ENCODE measurements around the gene TMEM266.

Gene TMEM266

GRCh38 chr15:76070192-76070591 lies 10.4 kb downstream of the TMEM266 start:
- no peak for DNase-seq (ENCODE audit: low spot score)

GRCh38 chr15:76070921-76071635 lies 11.3 kb downstream of the TMEM266 start:
- DNase-seq (ENCODE audit: low spot score): no peak

- DNase-seq (ENCODE audit: low spot score): no peak
Measured at GRCh38 chr15:76071806-76072205, 12.0 kb downstream of the TMEM266 start.

- no peak for DNase-seq (ENCODE audit: low spot score)
Measured at GRCh38 chr15:76073554-76073953, 13.8 kb downstream of the TMEM266 start.

DNA sequence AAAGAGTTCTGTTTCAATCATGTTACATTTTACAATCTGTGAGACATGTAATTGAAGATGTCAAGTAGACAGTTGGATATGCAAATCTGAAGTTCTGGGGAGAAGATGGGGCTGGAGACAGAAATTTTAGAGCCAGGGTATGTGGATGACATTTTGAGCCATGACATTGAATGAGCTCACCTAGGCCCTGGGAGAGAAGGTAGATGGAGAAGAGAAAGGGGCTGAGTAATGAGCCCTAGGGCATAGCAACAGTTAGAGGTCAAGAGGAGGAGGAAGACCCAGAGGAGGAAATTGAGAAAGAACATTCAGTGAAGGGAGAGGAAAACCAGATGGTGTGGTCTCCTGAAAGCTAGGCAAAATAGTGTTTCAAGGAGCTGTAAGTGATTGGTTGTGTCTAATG lies 15.3 kb downstream of the TMEM266 start:
- no peak for DNase-seq (ENCODE audit: low spot score)

DNA sequence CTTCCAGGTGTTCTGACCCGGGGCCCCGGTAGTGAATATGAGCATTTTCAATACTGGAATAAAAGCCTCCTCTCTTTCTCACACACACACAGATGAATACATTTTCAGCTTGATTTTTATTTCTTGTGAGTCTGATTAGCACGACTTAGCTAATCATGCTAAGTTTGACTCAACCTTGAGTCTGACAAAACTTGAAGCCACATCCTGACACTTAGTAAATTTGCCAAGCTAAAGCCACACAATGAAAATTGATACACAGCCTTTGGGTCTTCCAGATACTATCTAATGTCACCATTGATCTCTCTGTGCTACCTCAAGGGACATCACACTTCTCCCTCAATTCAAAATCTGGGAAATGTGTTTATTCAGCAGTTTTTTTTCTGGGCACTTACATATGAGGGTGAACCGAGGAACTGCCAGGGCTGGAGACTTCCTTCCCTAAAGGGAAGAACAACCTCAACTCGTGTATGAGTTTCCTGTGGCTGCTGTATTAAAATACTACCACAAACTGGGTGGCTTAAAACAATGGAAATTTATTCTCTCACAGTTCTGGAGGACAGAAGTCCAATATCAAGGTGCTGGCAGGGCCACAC lies 18.6 kb downstream of the TMEM266 start:
- DNase-seq (ENCODE audit: low spot score): no peak

GRCh38 chr15:76084256-76084655 lies 24.5 kb downstream of the TMEM266 start:
- no peak for DNase-seq (ENCODE audit: low spot score)

GRCh38 chr15:76098685-76099084 lies 38.9 kb downstream of the TMEM266 start:
- DNase-seq (ENCODE audit: low spot score): no peak

- DNase-seq (ENCODE audit: low spot score): no peak
Measured at GRCh38 chr15:76099388-76099787, 39.6 kb downstream of the TMEM266 start.

DNA sequence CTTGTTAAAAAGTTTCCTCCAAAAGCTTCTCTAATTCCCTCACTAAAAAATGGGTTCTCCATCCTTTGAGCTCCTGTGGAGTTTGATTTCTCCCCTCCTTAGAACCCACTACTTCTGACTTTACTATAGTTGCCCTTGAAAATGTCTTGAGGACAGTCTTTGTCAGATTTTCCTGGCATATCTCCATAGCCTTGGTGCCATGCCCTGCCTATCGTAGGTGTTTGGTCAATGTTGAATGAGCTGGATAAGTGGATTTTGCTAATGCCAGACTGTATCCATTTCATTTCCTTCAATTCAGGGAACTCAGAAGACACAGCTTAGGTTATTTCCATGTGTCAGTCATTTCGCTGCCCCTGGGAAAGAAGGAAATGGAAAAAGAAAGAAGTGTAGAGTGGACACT lies 40.6 kb downstream of the TMEM266 start:
- DNase-seq (ENCODE audit: low spot score): no peak

- no peak for DNase-seq (ENCODE audit: low spot score)
Measured at GRCh38 chr15:76101655-76102054, 41.9 kb downstream of the TMEM266 start.

- DNase-seq (ENCODE audit: low spot score): no peak
Measured at GRCh38 chr15:76105391-76105790, 45.6 kb downstream of the TMEM266 start.

DNA sequence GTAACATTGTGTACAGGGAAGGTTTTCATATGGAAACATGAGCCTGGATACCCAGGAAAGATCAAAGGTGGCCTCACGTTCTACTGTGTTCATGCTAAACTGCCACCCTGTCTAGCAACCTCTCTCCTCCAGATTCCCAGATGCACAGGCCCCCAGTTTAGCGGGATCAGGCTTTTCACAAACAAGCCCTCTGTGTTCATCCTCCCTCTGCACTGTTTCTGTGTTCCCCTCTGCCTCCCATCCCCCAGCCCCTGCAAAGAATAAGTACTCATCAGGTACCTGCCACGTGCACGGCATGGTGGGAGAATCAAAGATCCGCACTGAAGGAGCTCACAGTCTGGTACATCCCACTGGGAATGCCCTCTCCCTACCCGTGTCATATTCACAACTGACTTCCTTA lies 46.1 kb downstream of the TMEM266 start:
- DNase-seq (ENCODE audit: low spot score): no peak

GRCh38 chr15:76107169-76107568 lies 47.4 kb downstream of the TMEM266 start:
- no peak for DNase-seq (ENCODE audit: low spot score)

DNA sequence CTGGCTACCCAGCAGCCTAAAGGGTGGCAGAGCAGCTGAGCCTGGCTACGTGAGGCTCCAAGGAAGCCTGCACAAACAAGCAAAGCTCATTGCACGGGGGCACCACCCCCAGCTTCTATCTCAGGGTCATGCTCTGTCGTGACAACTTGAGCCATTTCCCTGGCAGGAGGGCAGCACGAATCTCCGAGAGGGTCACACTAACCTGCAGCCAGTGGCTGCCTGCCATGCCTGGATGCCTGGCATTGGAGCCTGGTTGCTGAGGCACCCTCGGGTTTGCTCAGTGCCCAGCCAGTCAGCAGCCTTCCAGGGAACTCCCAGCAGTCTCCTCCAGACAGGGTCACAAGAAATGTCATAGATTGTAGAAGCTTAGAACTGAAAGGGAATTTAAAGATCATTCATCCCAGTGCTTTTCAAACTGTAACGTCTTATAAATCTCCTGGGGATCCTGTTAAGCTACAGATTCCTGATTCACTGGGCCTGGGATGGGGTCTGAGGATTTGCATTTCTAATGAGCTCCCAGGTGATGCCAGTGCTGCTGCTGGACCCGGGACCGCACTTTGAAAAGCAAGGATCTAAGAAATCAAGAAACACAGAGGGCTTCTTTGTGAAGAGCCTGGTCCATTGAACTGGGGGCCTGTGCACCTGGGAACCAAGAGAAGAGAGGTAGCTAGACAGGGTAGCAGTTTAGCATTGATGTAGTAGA lies 48.4 kb downstream of the TMEM266 start:
- DNase-seq (ENCODE audit: low spot score): no peak

DNA sequence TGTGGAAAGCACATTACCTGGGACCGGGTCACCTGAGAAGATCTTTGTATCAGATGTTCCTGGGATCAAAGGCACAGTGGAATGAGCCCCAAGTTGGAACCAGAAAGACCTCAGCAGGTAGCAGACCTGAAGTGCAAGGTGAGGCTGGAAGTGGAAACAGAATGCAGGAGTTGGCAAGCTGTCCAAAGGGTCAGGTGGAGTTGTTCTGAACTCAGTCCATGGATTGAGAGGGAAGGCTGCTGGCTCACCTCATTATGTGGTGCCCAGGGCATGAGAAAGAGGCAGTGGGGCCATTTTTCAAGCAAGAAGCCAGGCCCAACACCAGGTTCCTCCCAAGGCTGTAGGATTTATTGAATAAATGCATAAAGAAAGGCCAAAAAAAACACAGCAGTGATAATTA lies 49.3 kb downstream of the TMEM266 start:
- no peak for DNase-seq (ENCODE audit: low spot score)

DNA sequence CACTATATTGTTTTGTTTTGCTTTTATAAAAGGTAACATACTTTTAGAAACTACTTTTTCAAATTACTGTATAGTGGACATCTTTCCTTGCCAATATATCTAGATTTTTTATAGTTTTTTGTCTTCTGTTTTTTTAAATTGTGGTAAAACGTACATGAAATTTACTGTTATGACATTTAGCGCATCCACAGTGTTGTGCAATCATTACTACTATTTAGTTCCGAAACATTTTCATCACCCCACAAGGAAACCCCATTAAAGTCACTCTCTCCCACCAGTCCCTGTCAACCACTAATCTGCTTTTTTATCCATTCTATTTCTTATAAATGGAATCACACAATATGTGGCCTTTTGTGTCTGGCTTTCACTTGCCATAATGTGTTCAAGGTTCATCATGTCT lies 54.8 kb downstream of the TMEM266 start:
- no peak for DNase-seq (ENCODE audit: low spot score)

GRCh38 chr15:76116138-76116885 lies 56.5 kb downstream of the TMEM266 start:
- no peak for DNase-seq (ENCODE audit: low spot score)

DNA sequence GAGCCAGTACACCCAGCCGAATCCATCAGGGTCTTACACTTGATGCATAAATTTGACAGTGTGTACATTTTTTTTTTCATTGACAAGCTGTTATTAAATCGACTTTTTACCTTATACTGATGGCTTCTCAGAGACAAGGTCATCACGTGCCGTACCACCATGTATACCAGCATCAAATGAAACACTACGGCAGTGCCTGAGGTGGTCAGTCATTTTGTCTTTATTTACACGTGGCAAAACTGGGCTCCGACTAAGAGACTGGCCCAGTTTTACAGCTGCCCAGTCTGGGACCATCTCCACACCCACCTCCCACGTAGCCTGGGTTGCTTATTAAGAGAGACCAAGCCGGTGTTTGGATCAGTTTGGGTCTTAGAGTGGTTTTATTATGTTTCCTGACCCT lies 57.4 kb downstream of the TMEM266 start:
- DNase-seq (ENCODE audit: low spot score): no peak

GRCh38 chr15:76118767-76119166 lies 59.0 kb downstream of the TMEM266 start:
- DNase-seq (ENCODE audit: low spot score): no peak

GRCh38 chr15:76123031-76123430 lies 63.2 kb downstream of the TMEM266 start:
- no peak for DNase-seq (ENCODE audit: low spot score)

- no peak for DNase-seq (ENCODE audit: low spot score)
Measured at GRCh38 chr15:76127169-76127568, 67.4 kb downstream of the TMEM266 start.

DNA sequence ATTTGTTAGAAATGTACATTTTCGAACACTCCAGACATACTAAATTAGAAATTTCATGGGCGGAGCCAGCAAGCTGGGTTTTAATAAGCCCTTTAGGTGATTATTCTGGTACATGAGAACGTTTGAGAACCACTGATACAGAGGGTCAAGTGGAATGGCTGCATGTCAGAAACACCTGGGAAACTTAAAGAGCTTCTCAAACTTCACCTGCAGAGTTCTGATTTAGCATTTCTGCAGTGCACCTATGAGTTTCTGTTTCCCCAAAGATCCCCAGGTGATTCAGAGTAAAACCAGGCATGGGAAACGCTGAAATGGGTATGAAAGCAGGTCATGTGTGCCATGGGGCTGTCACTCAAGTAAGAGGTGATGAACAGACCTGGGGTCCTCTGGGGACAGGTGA lies 68.1 kb downstream of the TMEM266 start:
- DNase-seq (ENCODE audit: low spot score): no peak
